Mesothelial cell of epicardium (in vitro differentiated cells): ENCODE results near the gene TNNI3K. TPM values are rescaled to one million over a fixed set of nuclear protein-coding genes. Genes with fewer than 3 reads are reported as not detected.

Experiments
- DNase-seq, 2 experiments: peaks; one replicate each; pipeline ENCODE4 v3.0.0; 2021; ENCODE audit warnings: low spot score in 2 of 2; ENCODE audit not compliant: unreplicated experiment in 2 of 2
- H3K27ac Mint-ChIP-seq: 2 replicates; pipeline ENCODE4 v1.8.0; 2021; ENCODE audit warnings: mixed read lengths
- H3K27me3 Mint-ChIP-seq: 2 replicates; pipeline ENCODE4 v1.8.0; 2021; ENCODE audit warnings: low read depth, mixed read lengths
- H3K36me3 Mint-ChIP-seq: 2 replicates; pipeline ENCODE4 v1.8.0; 2021; ENCODE audit warnings: mixed read lengths
- H3K4me1 Mint-ChIP-seq: 2 replicates; pipeline ENCODE4 v1.8.0; 2021; ENCODE audit warnings: mixed read lengths
- H3K4me3 Mint-ChIP-seq: 2 replicates; pipeline ENCODE4 v1.8.0; 2021; ENCODE audit warnings: mild to moderate bottlenecking, moderate library complexity, mixed read lengths
- H3K9me3 Mint-ChIP-seq: 2 replicates; pipeline ENCODE4 v1.8.0; 2021; ENCODE audit warnings: mixed read lengths
- CTCF ChIP-seq: fragments of 200-600 bp; sonication (generic); IDR thresholded peaks from one replicate; pipeline ENCODE4 v1.5.0; 2021; ENCODE audit warnings: antibody characterized with exemption; ENCODE audit not compliant: unreplicated experiment
- total RNA-seq: library from RNA; stranded (reverse); gene quantifications from 3 replicates; pipeline ENCODE4 v1.2.1, GENCODE V29; 2021

The TNNI3K gene
- total RNA-seq, 1 donor from 2014 or later: 1.5 TPM

GRCh38 chr1:74399249-74399648 is 164.1 kb downstream of the TNNI3K start:
- Mint-ChIP-seq H3K9me3 (peaks cover 5% of the 10 kb centered on the region), H3K27me3 (no peaks in the 10 kb centered on the region)
- no peak for DNase-seq

GRCh38 chr1:74402873-74403272 is 167.7 kb downstream of the TNNI3K start:
- peaks cover 5% of the 10 kb centered on the region for H3K9me3 Mint-ChIP-seq
- no peak for TF ChIP-seq CTCF
- no peaks in the 10 kb centered on the region for H3K36me3 Mint-ChIP-seq
- no peaks in the 10 kb centered on the region for H3K4me1 Mint-ChIP-seq
- no peak overlapping the region for H3K4me3 Mint-ChIP-seq
- H3K27ac Mint-ChIP-seq: no peak overlapping the region
- no peaks in the 10 kb centered on the region for H3K27me3 Mint-ChIP-seq
- DNase-seq: no peak

More at GRCh38 chr1:74399249-74399648, 164.1 kb downstream of the TNNI3K start:
- H3K4me1 Mint-ChIP-seq: peaks cover 21% of the 10 kb centered on the region
- TF ChIP-seq CTCF: no peak
- H3K27ac Mint-ChIP-seq: no peak overlapping the region
- H3K4me3 Mint-ChIP-seq: no peak overlapping the region
- no peaks in the 10 kb centered on the region for H3K36me3 Mint-ChIP-seq

- Mint-ChIP-seq H3K4me1 (no peaks in the 10 kb centered on the region), H3K36me3 (no peaks in the 10 kb centered on the region), H3K9me3 (peaks cover 5% of the 10 kb centered on the region), H3K27ac (no peak overlapping the region), H3K4me3 (no peak overlapping the region), H3K27me3 (no peaks in the 10 kb centered on the region)
- no peak for DNase-seq
- TF ChIP-seq CTCF: no peak
Observed at GRCh38 chr1:74403606-74404005, 168.4 kb downstream of the TNNI3K start.

GRCh38 chr1:74406759-74407158 is 171.6 kb downstream of the TNNI3K start:
- no peak for DNase-seq
- Mint-ChIP-seq H3K27ac (no peak overlapping the region), H3K27me3 (peaks cover 2% of the 10 kb centered on the region), H3K36me3 (no peaks in the 10 kb centered on the region), H3K4me3 (no peak overlapping the region), H3K4me1 (no peaks in the 10 kb centered on the region), H3K9me3 (no peaks in the 10 kb centered on the region)
- no peak for TF ChIP-seq CTCF

GRCh38 chr1:74407902-74408301 is 172.7 kb downstream of the TNNI3K start:
- H3K4me3 Mint-ChIP-seq: no peak overlapping the region
- no peak overlapping the region for H3K27ac Mint-ChIP-seq
- peaks cover 2% of the 10 kb centered on the region for H3K27me3 Mint-ChIP-seq
- H3K4me1 Mint-ChIP-seq: peaks cover 3% of the 10 kb centered on the region
- TF ChIP-seq CTCF: no peak
- no peak for DNase-seq
- no peaks in the 10 kb centered on the region for H3K9me3 Mint-ChIP-seq
- no peaks in the 10 kb centered on the region for H3K36me3 Mint-ChIP-seq

- no peaks in the 10 kb centered on the region for H3K9me3 Mint-ChIP-seq
- TF ChIP-seq CTCF: no peak
- no peak for DNase-seq
- H3K4me1 Mint-ChIP-seq: peaks cover 3% of the 10 kb centered on the region
- no peak overlapping the region for H3K27ac Mint-ChIP-seq
- peaks cover 8% of the 10 kb centered on the region for H3K27me3 Mint-ChIP-seq
- no peak overlapping the region for H3K4me3 Mint-ChIP-seq
- no peaks in the 10 kb centered on the region for H3K36me3 Mint-ChIP-seq
Observed at GRCh38 chr1:74412244-74412643, 177.1 kb downstream of the TNNI3K start.
